DND-41 (cell line): ENCODE measurements around the gene GARNL3.

Experiments
- EZH2 ChIP-seq: IDR thresholded peaks from 3 replicates; pipeline ENCODE4 v1.6.1; 2012; ENCODE audit warnings: borderline replicate concordance, low read depth, mild to moderate bottlenecking, moderate library complexity, low read length, inconsistent platforms; ENCODE audit not compliant: severe bottlenecking
- TF ChIP-seq, protein P1 (sequence below): IDR thresholded peaks from 2 replicates; pipeline ENCODE4 v1.5.1; 2012; ENCODE audit warnings: borderline replicate concordance, low read length, moderate library complexity, mild to moderate bottlenecking; ENCODE audit not compliant: poor library complexity, severe bottlenecking; ENCODE audit errors: extremely low read depth

DNA sequence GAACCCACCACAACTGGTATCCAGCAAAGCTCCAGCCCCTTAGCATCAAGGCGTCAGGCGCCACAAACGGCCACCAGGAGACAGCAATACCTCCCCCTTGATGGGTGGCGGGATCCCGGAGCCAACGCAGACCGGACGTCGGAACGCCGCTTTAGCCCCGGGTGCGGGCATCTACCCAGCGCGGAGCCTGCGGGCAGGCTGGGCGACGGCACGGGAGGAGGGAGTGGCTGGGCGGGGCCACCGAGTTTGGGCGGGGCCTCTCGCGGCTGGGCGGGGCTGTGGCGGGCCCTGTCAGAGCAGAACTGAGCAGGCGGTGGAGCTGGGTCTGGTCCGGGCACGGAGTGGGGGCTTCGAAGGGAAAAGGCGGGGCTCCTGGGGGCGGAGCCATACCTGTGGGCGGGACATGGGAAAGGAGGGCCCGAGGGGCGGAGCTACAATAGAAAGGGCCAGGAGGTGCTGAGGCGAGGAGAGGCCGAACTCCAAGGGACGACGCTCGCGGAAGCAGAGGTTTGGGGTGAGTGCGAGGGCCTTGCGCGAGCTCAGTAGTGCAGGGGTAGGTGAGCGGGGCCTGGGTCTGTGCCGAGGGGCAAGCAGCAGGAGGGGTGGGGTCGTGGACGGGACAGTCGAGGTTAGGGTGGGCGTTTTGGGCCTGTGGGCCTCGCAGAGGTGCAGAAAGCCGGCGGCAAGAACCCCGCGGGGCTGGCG, 40.2 kb upstream of the GARNL3 start:
- TF ChIP-seq, protein P1, sequence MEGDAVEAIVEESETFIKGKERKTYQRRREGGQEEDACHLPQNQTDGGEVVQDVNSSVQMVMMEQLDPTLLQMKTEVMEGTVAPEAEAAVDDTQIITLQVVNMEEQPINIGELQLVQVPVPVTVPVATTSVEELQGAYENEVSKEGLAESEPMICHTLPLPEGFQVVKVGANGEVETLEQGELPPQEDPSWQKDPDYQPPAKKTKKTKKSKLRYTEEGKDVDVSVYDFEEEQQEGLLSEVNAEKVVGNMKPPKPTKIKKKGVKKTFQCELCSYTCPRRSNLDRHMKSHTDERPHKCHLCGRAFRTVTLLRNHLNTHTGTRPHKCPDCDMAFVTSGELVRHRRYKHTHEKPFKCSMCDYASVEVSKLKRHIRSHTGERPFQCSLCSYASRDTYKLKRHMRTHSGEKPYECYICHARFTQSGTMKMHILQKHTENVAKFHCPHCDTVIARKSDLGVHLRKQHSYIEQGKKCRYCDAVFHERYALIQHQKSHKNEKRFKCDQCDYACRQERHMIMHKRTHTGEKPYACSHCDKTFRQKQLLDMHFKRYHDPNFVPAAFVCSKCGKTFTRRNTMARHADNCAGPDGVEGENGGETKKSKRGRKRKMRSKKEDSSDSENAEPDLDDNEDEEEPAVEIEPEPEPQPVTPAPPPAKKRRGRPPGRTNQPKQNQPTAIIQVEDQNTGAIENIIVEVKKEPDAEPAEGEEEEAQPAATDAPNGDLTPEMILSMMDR = no peak
- TF ChIP-seq EZH2 = no peak
